Measurements from ENCODE around the gene OR1J4. TPM values are rescaled to one million over a fixed set of nuclear protein-coding genes. Genes with fewer than 3 reads are reported as not detected.

The OR1J4 gene
- total RNA-seq, 4 donors from 2014 or later = not detected

GRCh38 chr9:122538757-122539156 is 19.8 kb downstream of the OR1J4 start:
- Histone ChIP-seq H3K4me1 (no peaks in the 10 kb centered on the region), H3K27ac (no peak overlapping the region), H3K36me3 (no peaks in the 10 kb centered on the region), H3K27me3 (no peaks in the 10 kb centered on the region), H3K9me3 (peaks cover 0 to 14% (median 0%) of the 10 kb centered on the region in 4 donors), H3K4me3 (no peak overlapping the region)
- 63 to 69% methylated on average over 2 of the region's 2 CpGs for WGBS, 2 donors
- no peak for DNase-seq (ENCODE audit: low spot score in 2 of 2)
- TF ChIP-seq EP300 (IDR thresholded peaks at IDR 0.05) = no peak
- TF ChIP-seq POLR2A (IDR thresholded peaks at IDR 0.05) = no peak
- TF ChIP-seq CTCF (IDR thresholded peaks at IDR 0.05) = no peak

- TF ChIP-seq CTCF (IDR thresholded peaks at IDR 0.05) (no peak), EP300 (IDR thresholded peaks at IDR 0.05) (no peak), POLR2A (IDR thresholded peaks at IDR 0.05) (no peak)
- H3K27me3 ChIP-seq = no peaks in the 10 kb centered on the region
- H3K27ac ChIP-seq = no peak overlapping the region
- H3K4me1 ChIP-seq = no peaks in the 10 kb centered on the region
- WGBS, 2 donors = 57 to 65% methylated on average over 8 of the region's 8 CpGs
- no peaks in the 10 kb centered on the region for H3K9me3 ChIP-seq
- H3K4me3 ChIP-seq = no peak overlapping the region
- no peak for DNase-seq (ENCODE audit: low spot score in 2 of 2)
- H3K36me3 ChIP-seq = no peaks in the 10 kb centered on the region
These were observed 27.3 kb downstream of the OR1J4 start for GRCh38 chr9:122546196-122546595.

- Histone ChIP-seq H3K27ac (no peak overlapping the region), H3K27me3 (no peaks in the 10 kb centered on the region), H3K4me3 (no peak overlapping the region), H3K4me1 (no peaks in the 10 kb centered on the region), H3K9me3 (no peaks in the 10 kb centered on the region), H3K36me3 (no peaks in the 10 kb centered on the region)
- WGBS, 2 donors = 61 to 69% methylated on average over 5 of the region's 5 CpGs
- DNase-seq (ENCODE audit: low spot score in 2 of 2) = no peak
- TF ChIP-seq EP300 (IDR thresholded peaks at IDR 0.05) = no peak
These were observed 32.4 kb downstream of the OR1J4 start for GRCh38 chr9:122551371-122551770.

GRCh38 chr9:122552812-122553211 is 33.9 kb downstream of the OR1J4 start, which contains the start of gene OR1N2:
OR1N2 (plus strand) TSS chr9:122553112; CDS start chr9:122553212, 100 bp downstream.
- Histone ChIP-seq H3K4me3 (no peak within 1 kb of the TSS), H3K36me3 (no peaks in the 10 kb centered on the region), H3K9me3 (no peaks in the 10 kb centered on the region), H3K27ac (no peak within 1 kb of the TSS), H3K4me1 (no peaks in the 10 kb centered on the region), H3K27me3 (no peaks in the 10 kb centered on the region)
- TF ChIP-seq EP300 (IDR thresholded peaks at IDR 0.05) (no peak), POLR2A (IDR thresholded peaks at IDR 0.05) (no peak), CTCF (IDR thresholded peaks at IDR 0.05) (no peak)
- no peak for DNase-seq (ENCODE audit: low spot score in 2 of 2)
- WGBS, 2 donors = 47 to 66% methylated on average over 2 of the region's 2 CpGs

- H3K27me3 ChIP-seq = no peaks in the 10 kb centered on the region
- TF ChIP-seq CTCF (IDR thresholded peaks at IDR 0.05) = no peak
- TF ChIP-seq EP300 (IDR thresholded peaks at IDR 0.05) = no peak
- TF ChIP-seq POLR2A (IDR thresholded peaks at IDR 0.05) = no peak
- peaks cover 0 to 46% (median 0%) of the 10 kb centered on the region in 4 donors for H3K9me3 ChIP-seq
- no peaks in the 10 kb centered on the region for H3K4me1 ChIP-seq
- no peaks in the 10 kb centered on the region for H3K36me3 ChIP-seq
- no peak for DNase-seq (ENCODE audit: low spot score in 2 of 2)
- no peak overlapping the region for H3K27ac ChIP-seq
- WGBS, 2 donors = 80 to 85% methylated on average over 4 of the region's 4 CpGs
- H3K4me3 ChIP-seq = no peak overlapping the region
These were observed 42.5 kb downstream of the OR1J4 start for GRCh38 chr9:122561446-122561845.

Data from tibial nerve (tissue), 4 donors.